ENCODE measurements around the gene POLG2.

The POLG2 gene

DNA sequence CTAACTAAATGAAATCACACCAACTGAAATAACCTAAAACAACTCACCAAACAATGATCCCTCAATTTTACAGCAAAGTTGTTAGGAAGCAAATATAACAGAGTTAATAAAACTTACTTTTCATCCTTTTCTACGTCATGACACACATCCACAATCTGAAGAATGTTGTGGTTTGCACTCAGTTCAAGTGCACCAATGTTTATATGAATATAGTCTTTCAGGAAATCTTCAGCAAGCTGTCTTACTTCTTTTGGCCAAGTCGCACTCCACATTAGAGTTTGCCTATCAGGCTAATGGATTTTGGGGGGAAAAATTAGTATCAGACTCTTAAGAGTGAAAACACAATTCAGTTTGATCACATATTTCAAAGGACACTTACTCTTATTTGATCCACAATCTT, 6.0 kb upstream of the POLG2 start:
- no peak overlapping the region for H3K4me3 ChIP-seq (replicated peaks; ENCODE audit: low read depth, low read length)
- TF ChIP-seq, protein P1, sequence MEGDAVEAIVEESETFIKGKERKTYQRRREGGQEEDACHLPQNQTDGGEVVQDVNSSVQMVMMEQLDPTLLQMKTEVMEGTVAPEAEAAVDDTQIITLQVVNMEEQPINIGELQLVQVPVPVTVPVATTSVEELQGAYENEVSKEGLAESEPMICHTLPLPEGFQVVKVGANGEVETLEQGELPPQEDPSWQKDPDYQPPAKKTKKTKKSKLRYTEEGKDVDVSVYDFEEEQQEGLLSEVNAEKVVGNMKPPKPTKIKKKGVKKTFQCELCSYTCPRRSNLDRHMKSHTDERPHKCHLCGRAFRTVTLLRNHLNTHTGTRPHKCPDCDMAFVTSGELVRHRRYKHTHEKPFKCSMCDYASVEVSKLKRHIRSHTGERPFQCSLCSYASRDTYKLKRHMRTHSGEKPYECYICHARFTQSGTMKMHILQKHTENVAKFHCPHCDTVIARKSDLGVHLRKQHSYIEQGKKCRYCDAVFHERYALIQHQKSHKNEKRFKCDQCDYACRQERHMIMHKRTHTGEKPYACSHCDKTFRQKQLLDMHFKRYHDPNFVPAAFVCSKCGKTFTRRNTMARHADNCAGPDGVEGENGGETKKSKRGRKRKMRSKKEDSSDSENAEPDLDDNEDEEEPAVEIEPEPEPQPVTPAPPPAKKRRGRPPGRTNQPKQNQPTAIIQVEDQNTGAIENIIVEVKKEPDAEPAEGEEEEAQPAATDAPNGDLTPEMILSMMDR (IDR thresholded peaks at IDR 0.05; ENCODE audit: low read length, missing control alignments): no peak
- DNase-seq (ENCODE audit: low read depth): no peak

DNA sequence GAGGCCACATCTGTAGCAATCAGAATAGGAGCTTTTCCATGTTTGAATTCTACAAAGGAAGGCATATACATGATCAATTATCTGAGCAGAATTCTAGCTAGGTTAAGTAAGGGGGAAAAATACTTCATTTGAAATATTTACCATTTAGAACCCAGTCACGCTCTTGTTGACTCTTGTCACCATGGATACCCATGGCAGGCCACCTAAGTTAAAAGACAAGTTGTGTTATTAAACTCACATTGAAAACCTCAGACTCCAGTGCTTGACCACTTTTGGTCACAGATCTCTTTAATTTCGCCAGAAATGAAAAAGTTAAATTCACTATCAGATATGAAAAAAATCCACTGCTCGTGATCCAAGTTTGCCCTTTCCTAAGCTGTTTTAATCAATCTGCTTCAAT, 5.2 kb upstream of the POLG2 start:
- TF ChIP-seq, protein P1 (IDR thresholded peaks at IDR 0.05; ENCODE audit: low read length, missing control alignments): no peak
- no peak for DNase-seq (ENCODE audit: low read depth)

DNA sequence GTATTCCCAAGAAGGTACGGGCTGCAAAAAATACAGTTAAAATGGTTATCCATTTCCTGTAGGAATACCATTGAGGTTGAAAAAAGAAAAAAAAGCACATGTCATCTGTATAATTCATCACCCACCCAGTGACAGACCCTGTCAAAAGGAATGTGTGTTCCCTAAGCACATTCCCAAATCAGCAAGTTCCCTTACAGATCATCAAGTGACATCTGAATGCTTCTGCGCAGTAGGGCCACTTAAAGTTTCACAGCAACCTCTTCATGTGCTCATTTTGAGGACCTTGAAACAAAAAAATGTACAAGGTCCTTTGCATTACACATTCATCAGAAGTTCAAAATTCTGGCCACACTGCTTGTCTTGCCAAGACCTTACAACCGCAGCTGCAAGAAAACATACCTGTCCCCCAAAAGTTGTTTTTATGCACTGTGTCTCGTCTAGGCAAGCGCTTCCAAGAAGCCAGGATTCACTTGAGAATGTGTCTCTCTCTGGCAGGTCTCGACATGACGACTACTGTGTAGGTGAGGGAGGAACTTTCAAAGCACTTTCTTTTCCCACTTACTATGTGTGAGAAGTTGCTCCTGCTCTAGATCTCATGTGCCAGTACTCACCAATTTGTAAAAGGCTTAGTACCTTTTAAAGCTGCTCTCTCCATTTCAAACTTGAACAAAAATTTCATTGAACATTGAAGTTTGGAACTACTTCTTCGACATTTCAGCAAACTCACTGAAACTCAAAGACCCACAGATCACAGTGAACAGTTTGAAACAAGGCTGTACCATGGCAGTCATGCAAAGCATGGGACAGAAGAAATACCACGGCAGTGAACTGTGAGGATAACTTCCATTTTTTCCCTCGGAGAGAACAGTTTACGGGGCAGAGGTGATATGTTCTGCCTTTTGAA, 4.3 kb upstream of the POLG2 start:
- DNase-seq (ENCODE audit: low read depth): no peak
- no peak overlapping the region for H3K4me3 ChIP-seq (replicated peaks; ENCODE audit: low read depth, low read length)
- TF ChIP-seq, protein P1 (IDR thresholded peaks at IDR 0.05; ENCODE audit: low read length, missing control alignments): no peak

More for the DNA sequence above, 5.2 kb upstream of the POLG2 start:
- no peak overlapping the region for H3K4me3 ChIP-seq (replicated peaks; ENCODE audit: low read depth, low read length)

DNA sequence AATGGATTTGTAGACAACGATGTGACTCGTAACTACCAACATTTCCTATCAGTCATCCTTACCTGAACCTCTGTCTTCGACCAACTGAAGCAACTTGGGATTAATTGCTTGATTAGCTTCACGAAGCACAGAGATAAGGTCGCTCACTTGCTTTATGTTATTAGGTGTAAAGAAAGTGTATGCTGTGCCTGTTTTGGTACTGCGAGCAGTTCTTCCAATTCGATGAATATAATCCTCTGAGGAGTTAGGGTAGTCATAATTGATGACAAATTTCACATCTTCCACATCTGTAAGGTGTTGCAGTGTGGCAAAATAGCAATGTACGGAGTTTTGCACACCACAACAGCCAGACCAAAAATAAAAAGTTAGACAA, 3.6 kb upstream of the POLG2 start:
- TF ChIP-seq, protein P1 (IDR thresholded peaks at IDR 0.05; ENCODE audit: low read length, missing control alignments): no peak
- no peak overlapping the region for H3K4me3 ChIP-seq (replicated peaks; ENCODE audit: low read depth, low read length)
- no peak for DNase-seq (ENCODE audit: low read depth)

DNA sequence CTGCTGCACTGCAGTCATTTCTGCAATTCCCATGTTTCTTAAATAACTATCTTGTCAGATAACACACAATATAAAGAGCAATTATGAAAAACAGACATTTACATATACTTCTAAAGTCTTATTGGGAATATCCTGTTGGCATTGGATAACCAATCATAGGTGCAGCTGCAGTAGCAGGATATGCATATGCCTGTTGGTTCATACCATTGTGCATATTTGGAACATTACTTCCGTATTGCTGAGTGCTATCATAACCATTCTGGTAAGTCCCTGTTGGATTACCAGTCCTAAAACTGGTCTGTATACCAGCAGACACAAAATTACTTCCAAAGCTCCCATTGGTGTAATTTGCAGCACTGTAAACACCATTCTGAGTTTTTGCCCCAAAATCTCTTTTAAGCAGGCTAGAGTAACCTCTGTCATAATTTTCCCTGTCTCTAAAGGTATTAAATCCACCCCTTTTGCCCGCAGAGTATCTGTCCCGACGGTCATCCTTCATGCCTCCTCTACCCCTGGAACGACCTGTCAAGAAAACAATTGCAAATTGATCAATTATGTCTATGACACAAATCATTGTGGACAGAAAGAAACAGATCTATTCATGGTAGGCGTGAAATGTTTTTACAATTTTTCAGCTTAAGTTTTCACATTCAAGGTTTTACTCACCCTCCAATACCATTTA, 3.1 kb upstream of the POLG2 start:
- H3K4me3 ChIP-seq (replicated peaks; ENCODE audit: low read depth, low read length): no peak overlapping the region
- TF ChIP-seq, protein P1 (IDR thresholded peaks at IDR 0.05; ENCODE audit: low read length, missing control alignments): no peak

DNA sequence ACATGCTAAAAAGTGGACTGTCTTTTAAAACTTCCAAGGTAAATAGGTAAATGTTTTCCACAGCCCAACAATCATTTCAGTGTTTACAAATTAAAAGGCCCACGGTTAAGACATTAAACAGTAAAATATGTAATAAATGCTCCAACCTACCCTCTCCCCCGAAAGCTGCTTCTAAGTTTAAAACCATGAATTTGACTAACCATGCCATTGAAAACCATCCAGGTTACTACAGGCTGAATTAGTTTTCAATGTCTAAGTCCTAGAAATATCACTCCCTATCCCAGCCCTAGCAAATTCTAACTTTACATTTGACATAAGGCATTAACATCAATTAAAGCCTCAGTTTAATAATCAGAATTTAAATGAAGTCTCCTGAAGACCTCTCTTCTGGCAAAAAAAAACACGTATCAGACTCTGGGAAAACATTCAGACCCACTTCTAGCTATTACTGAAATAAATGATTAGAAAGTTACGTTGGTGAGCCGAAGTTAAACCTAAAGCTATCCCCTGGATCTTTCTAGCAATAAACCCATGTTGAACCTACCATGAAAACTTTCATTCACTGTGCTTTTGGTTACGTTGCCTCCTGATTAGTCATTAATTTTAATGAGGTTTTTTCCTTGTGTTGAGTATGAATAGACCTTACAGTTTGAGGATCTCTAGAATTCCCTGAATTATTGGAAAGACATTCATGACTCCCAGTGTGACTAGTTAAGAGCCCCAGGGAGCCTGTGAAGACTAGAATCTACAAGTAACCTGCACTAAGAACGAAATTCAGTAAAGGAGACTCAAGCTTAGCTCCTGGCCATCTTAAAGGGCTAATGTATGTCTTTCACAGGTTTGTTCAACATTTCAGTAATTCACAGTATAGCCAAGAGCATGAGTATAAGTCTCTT, 1.7 kb upstream of the POLG2 start:
- no peak overlapping the region for H3K4me3 ChIP-seq (replicated peaks; ENCODE audit: low read depth, low read length)
- no peak for DNase-seq (ENCODE audit: low read depth)
- TF ChIP-seq, protein P1 (IDR thresholded peaks at IDR 0.05; ENCODE audit: low read length, missing control alignments): no peak

More for the DNA sequence above, 3.1 kb upstream of the POLG2 start:
- DNase-seq (ENCODE audit: low read depth): no peak

Measured in fibroblast of pulmonary artery (primary cell).